Iris pigment epithelial cell (primary cell): Measurements from ENCODE around the gene C1QB.

Experiments used
- DNase-seq: peaks from one replicate; pipeline ENCODE4 v3.0.0-alpha.2; 2011; ENCODE audit warnings: low read depth

C1QB gene

DNA sequence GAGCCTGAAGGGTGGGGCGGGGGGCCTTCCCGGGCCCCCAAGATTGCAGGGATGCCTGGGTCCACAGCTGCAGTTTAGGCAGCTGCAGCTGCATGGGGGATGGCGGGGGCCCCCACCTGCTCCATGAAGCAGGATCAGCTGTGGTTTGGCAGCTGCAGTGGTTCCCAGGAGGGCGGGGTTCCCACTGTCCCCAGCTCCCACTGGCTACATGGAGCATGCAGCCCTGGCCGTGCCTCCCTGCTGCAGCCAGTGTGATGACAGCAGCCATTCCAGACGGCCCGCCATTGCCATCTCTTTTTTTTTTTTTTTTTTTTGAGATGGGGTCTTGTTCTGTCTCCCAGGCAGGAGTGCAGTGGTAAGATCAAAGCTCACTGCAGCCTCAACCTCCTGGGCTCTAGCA, 17.6 kb upstream of the C1QB start:
- DNase-seq, result no peak

DNA sequence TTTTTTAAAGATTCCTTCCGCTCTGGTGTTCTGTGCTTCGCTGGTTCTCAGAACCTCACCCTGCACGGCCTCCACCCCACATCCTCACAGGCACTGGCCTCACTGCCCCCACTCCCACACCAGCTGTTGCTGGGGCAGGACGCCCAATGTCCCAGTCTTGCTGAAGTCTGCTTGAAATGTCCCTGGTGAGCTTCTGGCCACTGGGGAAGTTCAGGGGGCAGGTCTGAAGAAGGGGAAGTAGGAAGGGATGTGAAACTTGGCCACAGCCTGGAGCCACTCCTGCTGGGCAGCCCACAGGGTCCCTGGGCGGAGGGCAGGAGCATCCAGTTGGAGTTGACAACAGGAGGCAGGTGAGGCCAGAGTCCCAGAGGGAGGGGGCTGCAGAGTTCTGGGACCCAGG, 16.7 kb upstream of the C1QB start, which contains the start of gene C1QA:
Gene C1QA, plus strand, starts transcription at position 276 of the 400 bp plus-strand sequence. CDS start 989 bp downstream, outside the sequence.
- no peak for DNase-seq

- DNase-seq, result no peak
Observed at GRCh38 chr1:22636927-22637326, 16.1 kb upstream of the C1QB start.

GRCh38 chr1:22637907-22638445, 15.1 kb upstream of the C1QB start:
- DNase-seq, result no peak

GRCh38 chr1:22638476-22639234, 14.4 kb upstream of the C1QB start:
- no peak for DNase-seq

- peak; percentile 82 for DNase-seq
Observed at GRCh38 chr1:22639286-22639685, 13.8 kb upstream of the C1QB start.

DNA sequence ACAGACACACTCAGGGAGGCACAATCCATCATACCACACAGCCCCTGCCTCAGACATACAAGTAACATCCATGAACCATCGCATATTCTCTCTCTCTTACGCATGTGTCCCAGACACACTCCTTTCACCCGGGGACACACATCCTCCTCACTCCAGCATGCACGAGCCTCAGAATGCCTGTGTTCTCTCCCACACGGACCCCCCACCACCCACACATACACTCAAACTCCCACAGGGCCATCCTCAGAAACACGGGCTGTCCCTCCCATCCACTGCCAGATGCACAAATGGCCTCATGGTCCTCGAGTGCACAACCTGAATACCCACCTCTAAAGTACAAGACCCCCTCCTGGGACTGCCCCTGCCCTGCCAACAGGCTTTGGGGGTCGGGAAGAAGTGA, 11.8 kb upstream of the C1QB start:
- no peak for DNase-seq

GRCh38 chr1:22641906-22642636, 11.0 kb upstream of the C1QB start:
- peak; percentile 26 for DNase-seq

DNA sequence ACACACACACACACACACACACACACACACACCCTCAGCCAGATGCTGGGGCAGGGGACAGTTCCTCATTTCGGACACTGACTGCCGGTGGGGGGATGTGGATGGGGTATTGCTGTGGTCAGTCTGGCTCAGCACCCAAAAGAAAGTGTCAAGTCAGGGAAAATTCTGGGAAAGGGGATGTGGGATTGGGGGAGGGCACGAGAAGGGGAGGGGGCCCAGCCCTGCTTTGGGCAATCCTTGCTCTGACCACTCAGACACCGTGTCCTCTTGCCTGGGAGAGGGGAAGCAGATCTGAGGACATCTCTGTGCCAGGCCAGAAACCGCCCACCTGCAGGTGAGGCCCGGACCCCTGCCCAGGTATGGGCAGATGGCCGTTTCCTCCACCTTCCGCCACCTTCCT, 9.7 kb upstream of the C1QB start, which contains the start of gene C1QC:
Gene C1QC, plus strand, starts transcription at position 253 of the 400 bp plus-strand sequence. CDS start 391 bp downstream, outside the sequence.
- no peak for DNase-seq

DNA sequence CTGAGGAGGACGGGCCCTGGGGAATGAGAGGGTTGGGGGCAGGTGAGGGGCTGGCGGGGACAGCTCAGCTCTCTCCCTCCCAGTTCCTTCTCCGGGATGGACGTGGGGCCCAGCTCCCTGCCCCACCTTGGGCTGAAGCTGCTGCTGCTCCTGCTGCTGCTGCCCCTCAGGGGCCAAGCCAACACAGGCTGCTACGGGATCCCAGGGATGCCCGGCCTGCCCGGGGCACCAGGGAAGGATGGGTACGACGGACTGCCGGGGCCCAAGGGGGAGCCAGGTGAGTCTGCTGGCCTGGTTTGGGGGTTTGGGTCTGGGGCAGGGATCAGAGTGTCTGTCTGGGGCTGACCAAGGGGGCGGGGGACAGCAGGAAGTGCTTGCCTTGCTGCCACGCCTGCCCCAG, 9.1 kb upstream of the C1QB start:
- no peak for DNase-seq

DNA sequence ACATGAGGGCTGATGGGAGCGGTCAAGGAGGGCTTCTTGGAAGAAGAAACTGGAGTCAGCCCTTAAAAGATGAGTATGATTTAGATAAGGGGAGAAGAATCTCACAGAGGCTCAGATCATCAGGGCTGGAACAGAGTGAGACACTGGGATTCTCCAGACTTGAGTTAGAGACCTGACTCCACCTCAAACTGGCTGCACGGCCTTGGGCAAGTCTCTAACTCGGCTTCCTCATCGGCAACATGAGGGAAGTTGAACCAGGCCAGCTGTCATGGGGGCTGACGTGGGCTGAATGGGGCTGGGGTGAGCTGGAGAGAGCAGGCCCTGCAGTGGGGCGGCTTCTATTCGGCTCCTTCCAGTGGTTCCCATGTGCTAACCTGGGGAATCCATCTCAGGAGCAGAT, 7.1 kb upstream of the C1QB start:
- DNase-seq, result no peak

- peak; percentile 24 for DNase-seq
Observed at GRCh38 chr1:22646384-22646783, 6.7 kb upstream of the C1QB start.

- DNase-seq, result no peak
Observed at GRCh38 chr1:22650089-22650693, 2.8 kb upstream of the C1QB start.

DNA sequence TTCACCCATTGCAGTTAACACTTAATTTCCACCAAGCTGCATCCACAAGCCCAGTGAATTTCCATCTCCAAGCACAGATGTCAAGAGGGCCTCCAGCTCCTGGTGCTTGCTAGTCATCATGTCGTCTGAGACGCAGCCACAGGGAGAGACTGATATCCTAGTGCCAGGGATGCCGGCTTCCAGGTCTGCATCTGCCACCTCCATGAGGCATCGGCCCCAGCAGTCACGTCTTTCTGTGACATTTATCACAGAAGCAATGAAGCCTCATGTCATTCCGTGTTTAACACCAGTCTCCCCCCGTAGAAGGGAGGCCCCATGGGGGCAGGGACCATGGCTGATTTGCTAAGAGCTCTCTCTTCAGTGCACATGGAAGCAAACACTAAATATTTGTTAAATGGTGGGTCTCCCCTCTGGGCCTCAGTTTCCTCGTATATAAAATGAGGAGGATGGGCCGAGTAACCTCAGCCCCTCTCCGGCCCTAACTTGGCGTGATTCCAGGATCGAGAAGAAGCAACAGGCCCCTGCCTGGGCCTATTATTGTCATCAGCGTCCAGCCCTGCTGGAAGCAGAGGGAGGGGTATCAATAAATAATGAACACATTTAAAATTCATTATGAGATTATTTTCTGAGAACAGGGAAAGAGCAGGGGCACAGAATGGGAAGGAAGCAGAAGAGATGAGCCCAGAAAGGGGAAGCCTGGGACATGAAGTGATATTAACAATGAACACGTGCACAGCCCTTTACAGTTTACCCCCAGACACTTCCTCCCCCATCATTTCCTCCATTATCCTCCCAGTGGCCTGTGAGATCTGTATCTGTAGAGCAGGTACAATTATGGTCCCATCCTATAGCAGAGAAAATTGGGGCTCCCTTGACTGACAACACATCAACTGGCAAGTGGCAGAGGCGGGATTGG, 837 bp upstream of the C1QB start:
- DNase-seq, result no peak

DNA sequence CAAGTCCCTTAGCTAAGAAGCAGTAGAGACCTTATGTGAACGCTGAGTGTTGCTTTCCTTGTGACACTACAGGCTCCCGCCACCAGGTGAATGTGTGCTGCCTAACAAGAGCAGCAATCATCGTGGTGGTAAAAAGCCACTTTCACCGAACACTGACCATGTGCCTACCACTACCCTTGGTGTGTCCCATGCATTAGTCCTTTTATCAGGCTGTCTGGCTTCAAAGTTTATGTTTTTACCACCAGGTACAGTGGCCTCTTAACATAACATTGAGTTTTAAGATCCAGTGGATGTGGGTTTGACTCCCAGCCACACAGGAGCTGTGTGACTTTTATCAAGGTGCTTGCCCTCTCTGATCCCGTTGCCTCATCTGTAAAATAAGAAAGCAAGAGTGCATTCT, 1.7 kb downstream of the C1QB start:
- DNase-seq, result peak; percentile 6

DNA sequence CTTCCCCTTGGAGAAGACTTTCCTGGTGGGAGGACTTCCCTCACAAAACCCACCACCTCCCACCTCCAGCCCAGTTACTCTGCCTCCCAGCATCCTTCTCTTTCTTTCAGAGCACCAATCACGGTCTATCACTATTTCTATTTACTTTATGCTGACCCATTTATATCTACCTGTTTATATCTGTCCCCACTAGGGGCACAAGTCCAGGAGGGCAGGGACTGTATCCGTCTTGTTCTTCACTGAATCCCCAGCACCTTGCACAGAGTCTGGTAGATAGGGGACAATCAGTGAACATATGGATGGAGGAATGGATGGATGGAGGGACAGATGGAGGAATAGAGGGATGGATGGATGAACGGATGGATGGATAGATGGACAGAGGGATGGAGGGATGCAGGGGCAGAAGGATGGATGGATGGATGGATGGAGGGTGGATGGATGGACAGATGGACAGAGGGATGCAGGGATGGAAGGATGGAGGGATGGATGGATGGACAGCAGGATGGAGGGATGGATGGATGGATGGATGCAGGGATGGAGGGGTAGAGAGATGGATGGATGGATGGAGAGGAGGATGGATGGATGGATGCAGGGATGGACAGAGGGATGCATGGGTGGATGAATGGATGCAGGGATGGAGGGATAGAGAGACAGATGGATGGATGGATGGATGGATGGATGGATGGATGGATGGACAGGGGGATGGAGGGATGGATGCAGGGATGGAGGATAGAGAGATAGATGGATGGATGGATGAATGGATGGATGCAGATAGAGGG, 5.5 kb downstream of the C1QB start:
- no peak for DNase-seq

GRCh38 chr1:22660716-22661241, 7.7 kb downstream of the C1QB start:
- no peak for DNase-seq

GRCh38 chr1:22661880-22662279, 8.8 kb downstream of the C1QB start:
- no peak for DNase-seq

DNA sequence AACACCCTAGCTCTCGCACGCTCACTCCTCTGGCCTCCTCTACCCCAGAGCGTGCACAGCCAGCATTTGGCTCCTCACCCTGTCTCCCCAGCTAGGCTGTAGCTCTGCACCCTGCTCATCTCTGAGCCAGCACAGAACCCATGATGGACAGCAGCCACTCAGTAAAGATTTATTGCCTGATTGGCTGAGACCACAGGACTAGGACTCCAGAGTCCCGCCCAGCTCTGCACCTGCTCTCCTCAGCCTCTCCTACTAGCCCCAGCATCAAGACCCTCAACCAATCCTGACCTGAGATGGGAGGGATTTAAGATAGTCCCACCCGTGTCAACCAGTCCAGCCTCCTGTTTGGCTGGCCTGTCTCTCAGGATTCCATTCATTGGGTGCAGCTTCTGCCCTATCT, 9.3 kb downstream of the C1QB start:
- peak; percentile 39 for DNase-seq

DNA sequence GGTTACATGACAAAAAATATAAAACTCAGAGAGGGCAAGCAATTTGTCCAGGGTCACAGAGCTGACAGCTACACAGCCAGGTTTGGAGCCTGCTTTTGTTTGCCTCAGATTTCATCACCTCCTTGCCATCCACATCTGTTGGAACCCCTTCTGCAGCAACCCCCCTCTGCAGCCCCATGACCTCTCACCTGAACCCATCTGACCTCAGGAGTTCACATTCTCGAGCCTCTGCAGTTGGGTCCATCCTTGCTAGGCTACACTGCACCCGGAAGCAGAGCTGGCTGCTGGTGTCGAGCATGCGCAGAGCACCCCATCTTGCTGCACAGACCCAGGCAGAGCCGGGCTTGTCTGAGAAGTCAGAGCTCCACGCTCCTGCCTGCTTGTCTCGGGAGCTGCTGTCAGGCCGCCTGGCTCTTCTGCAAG, 10.0 kb downstream of the C1QB start:
- DNase-seq, result no peak
